Neuronal stem cell (in vitro differentiated cells): ENCODE measurements around the gene RBM20.

ENCODE experiments used
- DNase-seq: peaks from one replicate; pipeline ENCODE4 v3.0.0-alpha.2; 2013; ENCODE audit warnings: low spot score
- H2AFZ ChIP-seq: one replicate; pipeline ENCODE4 v1.6.1; 2013; ENCODE audit warnings: mild to moderate bottlenecking, low read length, inconsistent platforms
- H2AK5ac ChIP-seq: 2 replicates; pipeline ENCODE4 v1.6.1; 2013; ENCODE audit warnings: low read depth, mild to moderate bottlenecking, inconsistent platforms, low read length, moderate library complexity, mixed read lengths
- H2BK120ac ChIP-seq: 2 replicates; pipeline ENCODE4 v1.6.1; 2013; ENCODE audit warnings: low read depth, mild to moderate bottlenecking, inconsistent platforms, low read length, moderate library complexity, mixed read lengths
- H2BK12ac ChIP-seq: one replicate; pipeline ENCODE4 v1.6.1; 2013; ENCODE audit warnings: low read length, inconsistent platforms
- H2BK15ac ChIP-seq: 2 replicates; pipeline ENCODE4 v1.6.1; 2013; ENCODE audit warnings: mild to moderate bottlenecking, low read length, inconsistent platforms, mixed read lengths
- H2BK5ac ChIP-seq: one replicate; pipeline ENCODE4 v1.6.1; 2013; ENCODE audit warnings: inconsistent platforms, mild to moderate bottlenecking, low read length, moderate library complexity
- H3K14ac ChIP-seq: one replicate; pipeline ENCODE4 v1.6.1; 2013; ENCODE audit warnings: low read length, inconsistent platforms
- H3K18ac ChIP-seq: 2 replicates; pipeline ENCODE4 v1.6.1; 2013; ENCODE audit warnings: low read length, inconsistent platforms
- H3K23ac ChIP-seq: 2 replicates; pipeline ENCODE4 v1.6.1; 2013; ENCODE audit warnings: low read depth, mild to moderate bottlenecking, mixed read lengths, low read length, inconsistent platforms; ENCODE audit not compliant: poor library complexity
- H3K27ac ChIP-seq: replicated peaks from 3 replicates; pipeline ENCODE4 v1.5.1; 2013; ENCODE audit warnings: low read length, inconsistent platforms
- H3K27me3 ChIP-seq, 3 experiments: 2 replicates each; pipeline ENCODE4 v1.6.1; 2013; ENCODE audit warnings: low read length in 3 of 3, mild to moderate bottlenecking in 2 of 3, inconsistent platforms in 1 of 3, low read depth in 1 of 3, mixed read lengths in 1 of 3, moderate library complexity in 1 of 3; ENCODE audit not compliant: control insufficient read depth in 3 of 3, insufficient read depth in 3 of 3
- H3K36me3 ChIP-seq, 2 donors: replicated peaks in 1 of 2; 2 replicates each; pipeline ENCODE4 v1.6.1; 2013; ENCODE audit warnings: low read length in 2 of 2; ENCODE audit not compliant: control insufficient read depth in 2 of 2, insufficient read depth in 2 of 2
- H3K4ac ChIP-seq: 2 replicates; pipeline ENCODE4 v1.6.1; 2013; ENCODE audit warnings: inconsistent platforms, mild to moderate bottlenecking, low read length, moderate library complexity
- H3K4me1 ChIP-seq, 2 donors: 1 replicate in 1 of 2; 2 replicates in 1 of 2; pipeline ENCODE4 v1.6.1; 2013; ENCODE audit warnings: low read length in 2 of 2, low read depth in 1 of 2; ENCODE audit not compliant: control insufficient read depth in 2 of 2, insufficient read depth in 1 of 2
- H3K4me2 ChIP-seq: one replicate; pipeline ENCODE4 v1.6.1; 2013; ENCODE audit warnings: mild to moderate bottlenecking, low read length, inconsistent platforms; ENCODE audit not compliant: insufficient read depth, poor library complexity, severe bottlenecking
- H3K4me3 ChIP-seq, 2 donors: 2 replicates each; pipeline ENCODE4 v1.5.1; 2013; ENCODE audit warnings: low read length in 2 of 2, mild to moderate bottlenecking in 2 of 2, inconsistent platforms in 1 of 2, moderate library complexity in 1 of 2
- H3K79me1 ChIP-seq: one replicate; pipeline ENCODE4 v1.6.1; 2013; ENCODE audit warnings: low read depth, mild to moderate bottlenecking, inconsistent platforms, low read length, moderate library complexity
- H3K9ac ChIP-seq: one replicate; pipeline ENCODE4 v1.6.1; 2013; ENCODE audit warnings: mild to moderate bottlenecking, low read depth, low read length, inconsistent platforms; ENCODE audit not compliant: poor library complexity
- H3K9me3 ChIP-seq, 2 donors: replicated peaks in 1 of 2; 2 replicates each; pipeline versions ENCODE3 to v1.6.1; 2013; ENCODE audit warnings: low read length in 2 of 2, mild to moderate bottlenecking in 2 of 2, inconsistent platforms in 1 of 2, low read depth in 1 of 2, mixed read lengths in 1 of 2, moderate library complexity in 1 of 2; ENCODE audit not compliant: control insufficient read depth in 2 of 2, insufficient read depth in 1 of 2
- H4K8ac ChIP-seq: one replicate; pipeline ENCODE4 v1.6.1; 2013; ENCODE audit warnings: low read depth, mild to moderate bottlenecking, inconsistent platforms, low read length, moderate library complexity
- H4K91ac ChIP-seq: one replicate; pipeline ENCODE4 v1.6.1; 2013; ENCODE audit warnings: low read length, low read depth, mild to moderate bottlenecking, inconsistent platforms; ENCODE audit not compliant: poor library complexity
- WGBS, 2 donors: extraction: QIAGEN DNeasy Blood & Tissue Kit; methylation state at CpG; one replicate each; pipeline ENCODE4 v1.1.7; 2013; ENCODE audit warnings: missing lambda C conversion rate in 2 of 2, mixed read lengths in 1 of 2; ENCODE audit not compliant: insufficient read length in 2 of 2, insufficient replicate concordance in 1 of 2; ENCODE audit errors: extremely low coverage in 2 of 2; 5-methylcytosine and 5-hydroxymethylcytosine counted together

The RBM20 gene

DNA sequence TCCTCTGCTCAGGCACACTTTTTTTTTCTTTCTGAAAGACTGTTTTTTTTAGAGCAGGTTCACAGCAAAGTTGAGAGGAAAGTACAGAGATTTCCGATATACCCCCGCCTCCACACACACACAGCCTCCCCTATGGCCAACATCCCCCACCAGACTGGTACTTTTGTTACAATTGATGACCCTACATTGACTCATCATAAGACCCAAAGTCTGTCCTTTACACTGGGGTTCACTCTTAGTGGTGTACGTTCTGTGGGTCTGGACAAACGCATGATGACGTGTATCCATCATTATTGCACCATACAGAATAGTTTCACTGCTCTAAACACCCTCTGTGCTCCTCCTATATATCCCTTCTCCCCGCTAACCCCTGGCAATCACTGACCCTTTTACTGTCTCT, 107.7 kb downstream of the RBM20 start:
- no peak for DNase-seq
- H3K23ac ChIP-seq, result no peak overlapping the region
- H2BK15ac ChIP-seq, result no peak overlapping the region
- no peak overlapping the region for H3K14ac ChIP-seq
- no peaks in the 10 kb centered on the region for H3K27me3 ChIP-seq
- H2AK5ac ChIP-seq, result no peak overlapping the region
- no peak overlapping the region for H3K4me2 ChIP-seq
- H2BK12ac ChIP-seq, result no peak overlapping the region
- H3K18ac ChIP-seq, result no peak overlapping the region
- no peak overlapping the region for H4K91ac ChIP-seq
- H3K9ac ChIP-seq, result no peak overlapping the region
- H2BK5ac ChIP-seq, result no peak overlapping the region
- H2AFZ ChIP-seq, result no peak overlapping the region
- peaks cover 0 to 4% of the 10 kb centered on the region in 2 donors for H3K9me3 ChIP-seq
- peaks cover 0 to 3% of the 10 kb centered on the region in 2 donors for H3K4me1 ChIP-seq
- no peak overlapping the region for H2BK120ac ChIP-seq
- H3K4me3 ChIP-seq, result no peak overlapping the region
- WGBS, 2 donors, result no CpG with 5 or more reads among the region's 6 CpGs
- H3K36me3 ChIP-seq, result no peaks in the 10 kb centered on the region
- H3K4ac ChIP-seq, result no peak overlapping the region
- H4K8ac ChIP-seq, result no peak overlapping the region
- no peaks in the 10 kb centered on the region for H3K79me1 ChIP-seq
- no peak overlapping the region for H3K27ac ChIP-seq

DNA sequence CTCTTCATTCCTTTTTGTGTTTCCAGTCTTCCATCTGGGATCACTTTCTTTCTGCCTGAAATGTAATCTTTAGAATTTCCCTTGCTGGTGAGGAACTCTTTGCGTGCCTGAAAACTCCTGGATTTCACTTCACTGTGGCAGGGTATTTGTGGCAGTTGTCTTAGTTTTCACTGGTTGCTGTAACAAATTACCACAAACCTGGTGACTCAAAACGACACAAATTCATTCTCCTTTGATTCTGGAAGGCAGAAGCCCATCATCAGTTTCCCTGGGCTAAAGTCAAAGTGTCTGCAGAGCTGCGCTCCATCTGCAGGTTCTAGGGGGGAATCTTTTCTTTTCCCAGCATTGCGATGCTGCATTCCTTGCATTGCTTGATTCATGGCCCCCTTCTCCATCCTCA, 109.3 kb downstream of the RBM20 start:
- Histone ChIP-seq H2BK120ac (no peak overlapping the region), H4K8ac (no peak overlapping the region), H3K23ac (no peak overlapping the region), H3K4me3 (no peak overlapping the region), H3K4me2 (no peak overlapping the region), H3K4ac (no peak overlapping the region), H3K9me3 (peaks cover 0 to 4% of the 10 kb centered on the region in 2 donors), H3K27me3 (no peaks in the 10 kb centered on the region), H3K14ac (no peak overlapping the region), H2BK15ac (no peak overlapping the region), H3K36me3 (no peaks in the 10 kb centered on the region), H2AFZ (no peak overlapping the region), H2AK5ac (no peak overlapping the region), H3K27ac (no peak overlapping the region), H3K9ac (no peak overlapping the region), H3K79me1 (no peaks in the 10 kb centered on the region), H2BK12ac (no peak overlapping the region), H2BK5ac (no peak overlapping the region), H4K91ac (no peak overlapping the region), H3K4me1 (peaks cover 0 to 3% of the 10 kb centered on the region in 2 donors), H3K18ac (no peak overlapping the region)
- WGBS, 2 donors, result no CpG with 5 or more reads among the region's 4 CpGs
- no peak for DNase-seq

- no peak overlapping the region for H4K91ac ChIP-seq
- H3K27ac ChIP-seq, result no peak overlapping the region
- H3K4ac ChIP-seq, result no peak overlapping the region
- H3K4me3 ChIP-seq, result no peak overlapping the region
- H3K9ac ChIP-seq, result no peak overlapping the region
- H3K79me1 ChIP-seq, result no peaks in the 10 kb centered on the region
- H3K18ac ChIP-seq, result no peak overlapping the region
- WGBS, 2 donors, result no CpG with 5 or more reads among the region's 3 CpGs
- H3K36me3 ChIP-seq, result no peaks in the 10 kb centered on the region
- no peak overlapping the region for H3K14ac ChIP-seq
- H2BK120ac ChIP-seq, result no peak overlapping the region
- H2AK5ac ChIP-seq, result no peak overlapping the region
- no peak overlapping the region for H3K23ac ChIP-seq
- peaks cover 0 to 5% of the 10 kb centered on the region in 2 donors for H3K4me1 ChIP-seq
- no peak overlapping the region for H2BK12ac ChIP-seq
- H2AFZ ChIP-seq, result no peak overlapping the region
- no peak overlapping the region for H4K8ac ChIP-seq
- no peak overlapping the region for H3K4me2 ChIP-seq
- DNase-seq, result no peak
- H2BK15ac ChIP-seq, result no peak overlapping the region
- H3K27me3 ChIP-seq, result no peaks in the 10 kb centered on the region
- H2BK5ac ChIP-seq, result no peak overlapping the region
- H3K9me3 ChIP-seq, result peaks cover 0 to 2% of the 10 kb centered on the region in 2 donors
Measured at GRCh38 chr10:110754375-110755105, 110.4 kb downstream of the RBM20 start.

- no peak for DNase-seq
- no CpG with 5 or more reads among the region's 6 CpGs for WGBS, 2 donors
- no peak overlapping the region for H2BK120ac ChIP-seq
Measured at GRCh38 chr10:110755781-110756180, 111.6 kb downstream of the RBM20 start.

More at GRCh38 chr10:110755781-110756180, 111.6 kb downstream of the RBM20 start:
- no peak overlapping the region for H3K9ac ChIP-seq
- no peak overlapping the region for H2BK15ac ChIP-seq
- H3K27me3 ChIP-seq, result no peaks in the 10 kb centered on the region
- no peak overlapping the region for H3K14ac ChIP-seq
- H3K36me3 ChIP-seq, result no peaks in the 10 kb centered on the region
- no peak overlapping the region for H3K27ac ChIP-seq
- H4K8ac ChIP-seq, result no peak overlapping the region
- H3K9me3 ChIP-seq, result no peaks in the 10 kb centered on the region
- H3K4me3 ChIP-seq, result no peak overlapping the region
- no peak overlapping the region for H3K18ac ChIP-seq
- H3K4me1 ChIP-seq, result peaks cover 0 to 5% of the 10 kb centered on the region in 2 donors
- no peak overlapping the region for H2AFZ ChIP-seq
- H4K91ac ChIP-seq, result no peak overlapping the region
- H3K79me1 ChIP-seq, result no peaks in the 10 kb centered on the region
- H2BK5ac ChIP-seq, result no peak overlapping the region
- H3K4ac ChIP-seq, result no peak overlapping the region
- H2AK5ac ChIP-seq, result no peak overlapping the region
- no peak overlapping the region for H2BK12ac ChIP-seq
- no peak overlapping the region for H3K23ac ChIP-seq
- H3K4me2 ChIP-seq, result no peak overlapping the region
